K562 (cell line): ENCODE measurements around the gene WDR27. TPM values are rescaled to one million over a fixed set of nuclear protein-coding genes. Genes with fewer than 3 reads are reported as not detected.

Source experiments
- ARID3B ChIP-seq: fragments of 250-450 bp; sonication (Bioruptor Pico); IDR thresholded peaks from 2 replicates; pipeline ENCODE4 v1.4.0; 2020; ENCODE audit warnings: borderline replicate concordance
- CREB1 ChIP-seq, 2 experiments: sonication (generic) in 1 of 2; formaldehyde crosslinking in 1 of 2; IDR thresholded peaks; 2 replicates each; pipeline versions ENCODE4 v1.6.1 to v1.8.0; 2012 to 2022; ENCODE audit warnings: inconsistent platforms in 1 of 2, mild to moderate bottlenecking in 1 of 2, missing genetic modification reagents in 1 of 2, moderate library complexity in 1 of 2
- EP300 ChIP-seq: IDR thresholded peaks from 2 replicates; pipeline ENCODE4 v1.6.1; 2012; ENCODE audit warnings: low read length, improper control_type of control experiment
- FIP1L1 ChIP-seq: fragments of 200-400 bp; formaldehyde crosslinking; IDR thresholded peaks from 2 replicates; pipeline ENCODE4 v1.6.1; 2018; ENCODE audit warnings: mild to moderate bottlenecking, low read depth, low read length; ENCODE audit not compliant: poor library complexity, severe bottlenecking
- FOXO4 ChIP-seq: fragments of 450-650 bp; formaldehyde crosslinking; IDR thresholded peaks from 2 replicates; pipeline ENCODE4 v1.4.0; 2020; ENCODE audit warnings: mild to moderate bottlenecking, moderate library complexity
- MBD2 ChIP-seq: sonication (generic); IDR thresholded peaks from 2 replicates; pipeline ENCODE4 v1.6.1; 2016; ENCODE audit warnings: low read depth, borderline replicate concordance
- NCOA1 ChIP-seq: fragments of 450-650 bp; IDR thresholded peaks from 2 replicates; pipeline ENCODE4 v1.6.1; 2016; ENCODE audit warnings: low read depth
- PRPF4 ChIP-seq: fragments of 200-400 bp; formaldehyde crosslinking; IDR thresholded peaks from one replicate; pipeline ENCODE4 v1.6.1; 2017; ENCODE audit warnings: low read length, low read depth, mild to moderate bottlenecking; ENCODE audit not compliant: insufficient read depth, poor library complexity, severe bottlenecking
- RFX5 ChIP-seq: IDR thresholded peaks from 2 replicates; pipeline ENCODE4 v1.6.1; 2011; ENCODE audit warnings: low read depth, mild to moderate bottlenecking, improper control_type of control experiment, low read length
- TARDBP ChIP-seq: fragments of 450-650 bp; IDR thresholded peaks from 2 replicates; pipeline ENCODE4 v1.6.1; 2016
- ZKSCAN3 ChIP-seq: fragments of 250-450 bp; sonication (Bioruptor Pico); IDR thresholded peaks from 2 replicates; pipeline ENCODE4 v1.4.0; 2020
- ZNF280B ChIP-seq: fragments of 250-450 bp; sonication (Bioruptor Pico); IDR thresholded peaks from 2 replicates; pipeline ENCODE4 v1.5.1; 2021; ENCODE audit warnings: mild to moderate bottlenecking
- polyA plus RNA-seq, 8 experiments: library from polyadenylated mRNA; depleted of rRNA in 4 of 8; stranded (reverse) in 5 of 8; unstranded in 3 of 8; fragments of >200 nt; fragmentation: Nextera tagmentation in 2 of 8; fragmentation: Illumina TruSeq in 1 of 8; extraction: Ambion mirVana in 2 of 8; extraction: Trizol in 1 of 8; gene quantifications; 2 replicates each; pipeline versions ENCODE4 v1.2.1 to v1.2.3, GENCODE V29; 2011 to 2014; ENCODE audit warnings: inconsistent platforms in 1 of 8, missing spikeins in 1 of 8
- total RNA-seq, 7 experiments: library from RNA; depleted of rRNA in 6 of 7; stranded (reverse); fragments of >200 nt in 6 of 7; fragmentation: Illumina TruSeq in 2 of 7; extraction: Trizol in 2 of 7; gene quantifications; 2 replicates each; pipeline versions ENCODE4 v1.2.1 to v1.2.3, GENCODE V29; 2011 to 2021; ENCODE audit warnings: low replicate concordance in 1 of 7

WDR27 gene
- total and polyA plus RNA-seq, 9 of the 15 experiments (the other 6 are each of a cell fraction or from before 2014, with no cell fraction given), result 4.3 to 77.2 (median 22.7) TPM

GRCh38 chr6:169659820-169660610, 41.8 kb downstream of the WDR27 start (continued):
- TF ChIP-seq FOXO4 (no peak), FIP1L1 (no peak), MBD2 (no peak), TARDBP (no peak), CREB1 (IDR thresholded peaks at IDR 0.05) (no peak), CREB1 (CRISPR knock-in tag; IDR thresholded peaks at IDR 0.05) (no peak), EP300 (no peak), RFX5 (no peak), NCOA1 (no peak), ARID3B (no peak), ZNF280B (CRISPR knock-in tag) (no peak), ZKSCAN3 (CRISPR knock-in tag) (no peak), PRPF4 (no peak)
